Omental fat pad (tissue), 4 donors: Measurements from ENCODE around the gene ATOX1. TPM values are rescaled to one million over a fixed set of nuclear protein-coding genes. Genes with fewer than 3 reads are reported as not detected.

ENCODE experiments used
- ATAC-seq: fragments of 150-250 bp; one replicate; pipeline ENCODE4 v1.9.1; 2016; ENCODE audit warnings: mild to moderate bottlenecking, moderate library complexity; ENCODE audit not compliant: low FRiP score
- DNase-seq: peaks from one replicate; pipeline ENCODE4 v3.0.0-alpha.2; 2019; ENCODE audit warnings: low spot score
- total RNA-seq, 4 donors: library from RNA; depleted of rRNA; stranded (reverse); fragments of >200 nt; gene quantifications; one replicate each; pipeline ENCODE4 v1.1.0, GENCODE V29; 2016
- TF ChIP-seq, protein P1 (sequence below), 3 donors: fragments of 450-650 bp; IDR thresholded peaks; one replicate each; pipeline ENCODE4 v1.5.1; 2016 to 2017; ENCODE audit warnings: antibody characterized with exemption in 3 of 3, mild to moderate bottlenecking in 3 of 3, moderate library complexity in 2 of 3

ATOX1 gene
- total RNA-seq, 4 donors from 2014 or later: 81.5 to 162 (median 109) TPM

DNA sequence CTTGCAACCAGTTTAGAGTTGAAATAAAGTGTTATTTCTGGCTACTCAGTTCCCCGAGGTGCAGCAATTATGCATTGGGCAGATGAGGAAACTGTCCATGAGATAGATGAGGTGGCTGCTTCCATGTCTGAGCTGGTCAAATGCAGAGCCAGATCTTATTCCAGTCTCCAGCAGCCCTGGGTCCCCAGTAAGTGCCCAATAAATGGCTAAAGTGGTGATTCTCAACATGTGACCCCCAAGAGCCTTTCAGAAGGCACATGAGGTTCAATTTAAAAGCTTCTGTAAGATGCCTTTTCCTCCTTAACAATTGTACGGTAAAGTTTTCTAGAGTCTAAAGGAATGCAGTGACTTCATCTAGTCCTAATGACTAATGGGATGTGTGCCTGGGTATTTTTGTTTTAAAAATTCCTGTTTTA, 17.5 kb downstream of the ATOX1 start:
- TF ChIP-seq, protein P1, sequence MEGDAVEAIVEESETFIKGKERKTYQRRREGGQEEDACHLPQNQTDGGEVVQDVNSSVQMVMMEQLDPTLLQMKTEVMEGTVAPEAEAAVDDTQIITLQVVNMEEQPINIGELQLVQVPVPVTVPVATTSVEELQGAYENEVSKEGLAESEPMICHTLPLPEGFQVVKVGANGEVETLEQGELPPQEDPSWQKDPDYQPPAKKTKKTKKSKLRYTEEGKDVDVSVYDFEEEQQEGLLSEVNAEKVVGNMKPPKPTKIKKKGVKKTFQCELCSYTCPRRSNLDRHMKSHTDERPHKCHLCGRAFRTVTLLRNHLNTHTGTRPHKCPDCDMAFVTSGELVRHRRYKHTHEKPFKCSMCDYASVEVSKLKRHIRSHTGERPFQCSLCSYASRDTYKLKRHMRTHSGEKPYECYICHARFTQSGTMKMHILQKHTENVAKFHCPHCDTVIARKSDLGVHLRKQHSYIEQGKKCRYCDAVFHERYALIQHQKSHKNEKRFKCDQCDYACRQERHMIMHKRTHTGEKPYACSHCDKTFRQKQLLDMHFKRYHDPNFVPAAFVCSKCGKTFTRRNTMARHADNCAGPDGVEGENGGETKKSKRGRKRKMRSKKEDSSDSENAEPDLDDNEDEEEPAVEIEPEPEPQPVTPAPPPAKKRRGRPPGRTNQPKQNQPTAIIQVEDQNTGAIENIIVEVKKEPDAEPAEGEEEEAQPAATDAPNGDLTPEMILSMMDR (IDR thresholded peaks at IDR 0.05): no peak
- DNase-seq (no peak), ATAC-seq (peak; percentile 12)

DNA sequence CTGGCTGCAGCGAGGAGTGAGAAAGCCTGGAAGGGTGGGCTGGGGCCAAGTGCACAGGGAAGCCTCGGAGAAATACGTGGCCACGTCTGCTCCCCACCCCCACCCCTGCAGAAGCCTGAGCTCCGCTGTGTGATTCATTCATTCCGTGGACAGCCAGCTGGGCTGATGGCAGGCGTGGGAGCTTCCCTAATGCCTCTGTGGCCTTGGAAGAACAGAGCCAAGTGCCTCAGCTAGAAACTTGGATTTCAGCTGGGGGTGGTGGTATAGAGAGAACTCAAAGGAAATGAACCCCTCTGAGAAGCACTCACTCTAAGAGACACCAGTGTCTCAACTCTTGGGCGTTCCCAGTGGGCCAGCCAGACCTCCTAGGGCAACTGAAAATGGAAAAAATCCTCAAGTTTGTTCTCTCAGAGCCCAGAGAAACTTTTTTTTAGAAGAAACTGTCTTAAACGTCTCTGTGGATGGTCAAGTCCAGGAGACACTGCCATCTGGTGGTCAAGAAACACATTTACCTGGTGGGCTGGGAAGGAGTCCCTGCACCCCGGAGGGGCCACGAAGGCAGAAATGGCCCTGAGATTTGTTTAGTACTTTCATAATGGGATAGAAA, 18.0 kb downstream of the ATOX1 start:
- DNase-seq (no peak), ATAC-seq (peak; percentile 72)
- TF ChIP-seq, protein P1 (IDR thresholded peaks at IDR 0.05): peak in 2 of 3 donors; percentile 52 to 90

DNA sequence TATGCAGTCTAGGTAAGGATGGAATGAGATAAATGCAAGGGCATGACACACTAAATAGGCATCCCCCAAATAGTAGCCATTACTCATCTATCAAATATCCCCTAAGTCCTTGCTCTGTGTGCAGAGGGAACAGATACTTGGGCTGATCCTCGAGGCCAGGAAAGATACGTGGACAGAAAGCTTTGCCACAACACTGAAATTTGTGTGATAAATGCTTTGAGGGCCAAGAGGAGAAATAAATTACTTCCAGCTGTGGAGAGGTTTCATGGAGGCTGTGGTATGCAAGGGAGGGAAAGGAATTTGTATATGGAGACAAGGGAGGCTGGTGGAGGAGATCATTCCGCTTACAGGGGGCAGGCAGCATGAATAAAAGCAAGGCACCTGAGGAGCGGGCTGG, 18.5 kb downstream of the ATOX1 start:
- no peak for DNase-seq
- ATAC-seq: peak; percentile 55
- TF ChIP-seq, protein P1 (IDR thresholded peaks at IDR 0.05): no peak

DNA sequence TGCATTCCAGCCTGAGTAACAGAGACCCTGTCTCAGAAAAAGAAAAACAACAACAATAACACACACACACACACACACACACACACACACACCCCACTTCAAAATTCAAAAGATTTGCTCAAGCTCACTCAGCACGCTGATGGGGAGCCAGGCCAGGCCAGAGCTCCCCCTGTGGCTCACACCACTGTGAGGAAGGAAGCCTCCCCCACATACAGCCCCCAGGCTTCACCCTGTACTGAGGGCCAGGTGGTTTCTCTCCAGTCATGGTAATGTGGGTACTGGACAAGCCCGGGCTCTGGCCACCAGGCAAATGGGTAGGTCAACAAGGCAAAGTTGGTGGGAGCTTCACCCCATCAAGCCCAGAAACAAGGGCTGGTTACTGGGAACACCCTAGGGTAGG, 19.0 kb downstream of the ATOX1 start:
- ATAC-seq (no peak), DNase-seq (no peak)
- TF ChIP-seq, protein P1 (IDR thresholded peaks at IDR 0.05): no peak

DNA sequence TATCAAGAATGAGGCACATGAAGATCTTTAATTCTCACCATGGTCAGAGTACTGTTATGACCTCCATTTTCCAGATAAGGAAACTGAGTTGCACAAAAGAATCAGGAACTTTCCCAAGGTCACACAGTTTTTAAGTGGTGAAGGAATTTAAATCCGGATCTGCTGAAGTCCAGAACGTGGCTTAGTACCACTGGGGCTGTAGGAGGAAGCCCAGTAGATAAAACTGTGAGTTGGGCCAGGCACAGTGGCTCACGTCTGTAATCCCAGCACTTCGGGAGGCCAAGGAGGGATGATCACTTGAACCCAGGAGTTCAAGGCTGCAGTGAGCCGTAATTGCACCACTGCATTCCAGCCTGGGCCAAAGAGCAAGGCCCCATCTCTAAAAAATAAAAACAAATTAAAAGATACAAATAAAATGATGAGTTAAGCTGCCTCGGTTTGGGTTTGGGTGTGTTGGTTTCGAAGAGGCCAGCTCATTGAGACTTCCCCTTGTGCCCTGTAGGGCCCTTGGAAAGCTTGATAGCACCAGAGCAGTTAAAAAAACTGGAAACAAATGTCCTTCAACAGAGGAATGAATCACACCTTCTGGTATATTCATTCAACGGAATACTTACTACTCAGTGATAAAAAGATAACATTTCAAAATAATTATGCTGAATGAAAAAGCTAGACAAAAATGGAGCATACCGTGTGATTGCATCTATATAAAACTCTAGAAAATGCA, 20.1 kb downstream of the ATOX1 start:
- ATAC-seq (no peak), DNase-seq (no peak)
- TF ChIP-seq, protein P1 (IDR thresholded peaks at IDR 0.05): no peak

DNA sequence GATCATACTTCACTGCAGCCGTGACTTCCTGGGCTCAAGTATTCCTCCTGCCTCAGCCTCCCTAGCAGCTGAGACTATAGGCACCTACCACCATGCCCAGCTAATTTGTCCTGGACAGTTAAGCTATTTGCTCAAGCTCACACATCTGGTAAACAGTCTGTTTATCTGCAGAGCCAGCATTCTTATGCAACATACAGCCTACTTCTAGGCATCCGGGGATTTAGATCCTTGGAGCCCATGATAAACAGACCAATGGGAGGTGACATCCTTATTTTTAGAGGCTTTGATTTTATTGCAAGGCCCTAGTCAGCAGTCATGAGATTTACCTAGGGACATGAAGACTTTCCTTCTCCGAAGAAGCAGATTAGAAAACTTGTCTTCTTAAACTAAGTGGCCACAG, 21.0 kb downstream of the ATOX1 start:
- DNase-seq (no peak), ATAC-seq (no peak)
- TF ChIP-seq, protein P1 (IDR thresholded peaks at IDR 0.05): no peak

DNA sequence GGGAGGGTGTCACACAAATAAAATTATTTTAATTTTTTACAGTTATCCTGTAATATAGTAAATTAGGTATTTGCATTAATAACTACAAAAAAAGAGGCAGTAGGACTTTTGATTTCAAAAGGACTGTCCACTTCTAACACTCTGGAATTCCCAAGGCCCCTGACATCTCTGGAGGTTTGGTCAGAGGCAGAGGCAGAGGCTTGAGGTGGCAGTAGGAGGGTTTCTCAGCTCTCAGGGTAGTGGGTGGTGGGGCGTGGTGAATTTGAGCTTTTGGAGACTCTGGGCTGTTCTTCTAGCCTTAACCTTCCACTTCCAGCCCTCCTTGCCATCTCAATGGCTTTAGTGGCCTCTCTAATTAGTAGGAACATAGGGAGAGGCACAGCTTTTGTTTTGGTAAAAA, 22.8 kb downstream of the ATOX1 start:
- TF ChIP-seq, protein P1 (IDR thresholded peaks at IDR 0.05): no peak
- no peak for DNase-seq
- no peak for ATAC-seq
